Measurements from ENCODE around the gene CORIN. TPM values are rescaled to one million over a fixed set of nuclear protein-coding genes. Genes with fewer than 3 reads are reported as not detected.

Gene CORIN
- total and polyA plus RNA-seq, 2 of the 4 experiments (the other 2 are of a cell fraction): 20.3 to 24.7 TPM

GRCh38 chr4:47835494-47835893, 2.4 kb downstream of the CORIN start:
- in situ Hi-C loops (cut with MboI; ENCODE audit: low sequenced_read_pairs) (loop anchor here (10.0 kb wide), 1 partner anchor 131 kb away; no protein-coding TSS in a partner anchor), dilution Hi-C loops (cut with HindIII; ENCODE audit: low sequenced_read_pairs, unreplicated experiment) (no loop called here), intact Hi-C loops (cut with micrococcal nuclease) (loop anchor here (5.0 kb wide), 1 partner anchor 77 kb away; the partner anchor contains the start of gene NFXL1)
- TF ChIP-seq SMC3 (IDR thresholded peaks at IDR 0.05; ENCODE audit: low read depth, low read length): no peak
- TF ChIP-seq CTCF (conservative IDR thresholded peaks at IDR 0.05; ENCODE audit: low read depth, low read length): no peak
- TF ChIP-seq ELK1 (IDR thresholded peaks at IDR 0.05; ENCODE audit: borderline replicate concordance, low read depth, low read length): no peak
- no peak for TF ChIP-seq NFE2L2 (IDR thresholded peaks at IDR 0.05; ENCODE audit: low read depth, low read length)
- no peak for TF ChIP-seq RAD21 (IDR thresholded peaks at IDR 0.05; ENCODE audit: low read length)
- TF ChIP-seq MAZ (IDR thresholded peaks at IDR 0.05; ENCODE audit: borderline replicate concordance, low read depth, low read length): no peak
- no peak for TF ChIP-seq BHLHE40 (IDR thresholded peaks at IDR 0.05; ENCODE audit: low read depth, low read length)
- no peak for TF ChIP-seq CHD1 (IDR thresholded peaks at IDR 0.05; ENCODE audit: low read depth, low read length)
- TF ChIP-seq POLR2A (IDR thresholded peaks at IDR 0.05; ENCODE audit: low read depth, low read length): no peak
- no peak for TF ChIP-seq USF2 (IDR thresholded peaks at IDR 0.05; ENCODE audit: low read depth, low read length)
- TF ChIP-seq CEBPB (IDR thresholded peaks at IDR 0.05; ENCODE audit: low read depth, low read length): no peak
- TF ChIP-seq MAFK (IDR thresholded peaks at IDR 0.05; ENCODE audit: low read depth, low read length): no peak
- no peak for TF ChIP-seq MXI1 (IDR thresholded peaks at IDR 0.05; ENCODE audit: borderline replicate concordance, low read depth, low read length)
- no peak for TF ChIP-seq FOS (IDR thresholded peaks at IDR 0.05; ENCODE audit: low read depth, low read length)
- TF ChIP-seq RCOR1 (IDR thresholded peaks at IDR 0.05; ENCODE audit: insufficient replicate concordance, low read length): no peak
- no peak for TF ChIP-seq RFX5 (IDR thresholded peaks at IDR 0.05; ENCODE audit: low read depth, low read length)
- no peak overlapping the region for H3K27ac ChIP-seq (ENCODE audit: insufficient read depth, low read length)
- H3K56ac ChIP-seq (ENCODE audit: extremely low read depth, insufficient read depth, low read length): no peak overlapping the region; the same call in 1 of the 2 replicates
- no peak overlapping the region for H2AK9ac ChIP-seq (replicated peaks; ENCODE audit: low read depth, low read length, poor library complexity)
- H3K23ac ChIP-seq (ENCODE audit: low read depth, low read length): no peak overlapping the region
- no peak overlapping the region for H2AK5ac ChIP-seq (ENCODE audit: low read depth, low read length)
- H3K27me3 ChIP-seq (ENCODE audit: control insufficient read depth, insufficient read depth, low read length): no peaks in the 10 kb centered on the region
- no peak overlapping the region for H4K5ac ChIP-seq (ENCODE audit: low read depth, low read length)
- no peak overlapping the region for H2BK120ac ChIP-seq (ENCODE audit: low read depth, low read length)
- no peaks in the 10 kb centered on the region for H3K9me3 ChIP-seq (ENCODE audit: control insufficient read depth, insufficient read depth, low read length)
- peaks cover 10% of the 10 kb centered on the region for H3K4me1 ChIP-seq (ENCODE audit: control insufficient read depth, insufficient read depth, low read length)
- H2BK15ac ChIP-seq (ENCODE audit: low read depth, low read length): no peak overlapping the region
- H3K4me2 ChIP-seq (ENCODE audit: low read depth, low read length): no peak overlapping the region
- peak; percentile 29 for DNase-seq
- H2BK5ac ChIP-seq (ENCODE audit: low read depth, low read length, poor library complexity, severe bottlenecking): no peak overlapping the region
- no peak for ATAC-seq (ENCODE audit: low read depth)
- CTCF ChIA-PET: interaction anchor here (0.6 to 1.5 kb wide), 3 partner anchors 17 to 305 kb away, joined by 3 to 7 read pairs (median 3); no protein-coding TSS in a partner anchor
- no TSS peak for BruUV-seq (replicated peaks)
- no peak overlapping the region for H3K9ac ChIP-seq (ENCODE audit: low read depth, low read length)
- H3K9me1 ChIP-seq (ENCODE audit: insufficient read depth, low read length): peaks cover 3% of the 10 kb centered on the region; the same call in 1 of the 2 replicates
- no peak overlapping the region for H2BK20ac ChIP-seq (ENCODE audit: low read depth, low read length)
- H3K14ac ChIP-seq (replicated peaks; ENCODE audit: low read depth, low read length): 0 out of 2 replicates have a peak overlapping the region, but pooled peaks have one; percentile 11
- no peak overlapping the region for H4K91ac ChIP-seq (ENCODE audit: insufficient read depth, low read depth, low read length)
- no peak overlapping the region for H3K18ac ChIP-seq (ENCODE audit: low read depth, low read length)
- no peak overlapping the region for H3K4ac ChIP-seq (ENCODE audit: low read depth, low read length)
- H3K79me1 ChIP-seq (ENCODE audit: low read depth in 1 of 2, low read length in 2 of 2): no peaks in the 10 kb centered on the region
- no peak overlapping the region for H2AFZ ChIP-seq (replicated peaks; ENCODE audit: low read length, poor library complexity)
- WGBS, 2 experiments (ENCODE audit: extremely low coverage in 2 of 2, insufficient read length in 1 of 2): no CpG with 5 or more reads among the region's 2 CpGs
- no peak overlapping the region for H3K4me3 ChIP-seq (ENCODE audit: insufficient read depth, low read depth, low read length)
- no peaks in the 10 kb centered on the region for H3K36me3 ChIP-seq (ENCODE audit: control insufficient read depth, insufficient read depth, low read length)
- POLR2A ChIA-PET (ENCODE audit: unreplicated experiment): no interaction called here
- H4K20me1 ChIP-seq (ENCODE audit: insufficient read depth, low read length): no peaks in the 10 kb centered on the region
- no peak overlapping the region for H4K8ac ChIP-seq (ENCODE audit: low read depth in 2 of 2, low read length in 2 of 2)
